H1 (cell line): ENCODE data around the gene LTN1. TPM values are rescaled to one million over a fixed set of nuclear protein-coding genes. Genes with fewer than 3 reads are reported as not detected.

ENCODE experiments used
- CBX5 ChIP-seq: fragments of 300-800, 300-1000 bp; sonication (generic); IDR thresholded peaks from 2 replicates; pipeline ENCODE4 v1.7.1; 2016; ENCODE audit warnings: antibody characterized with exemption, low read length, low read depth
- CHD2 ChIP-seq: IDR thresholded peaks from 2 replicates; pipeline ENCODE4 v1.6.1; 2012; ENCODE audit warnings: low read length, improper control_type of control experiment
- SIN3A ChIP-seq, 2 experiments: IDR thresholded peaks in 1 of 2; conservative IDR thresholded peaks in 1 of 2; 2 replicates each; pipeline ENCODE4 v1.6.1; 2011 to 2012; ENCODE audit warnings: low read length in 2 of 2, improper control_type of control experiment in 1 of 2, low read depth in 1 of 2, mild to moderate bottlenecking in 1 of 2
- SP1 ChIP-seq: IDR thresholded peaks from 2 replicates; pipeline ENCODE4 v1.6.1; 2011; ENCODE audit warnings: low read depth, low read length
- SUZ12 ChIP-seq: fragments of 200-600 bp; sonication (generic); IDR thresholded peaks from 2 replicates; pipeline ENCODE4 v1.6.1; 2012; ENCODE audit warnings: mild to moderate bottlenecking, inconsistent platforms, low read length, moderate library complexity, mixed read lengths
- TAF1 ChIP-seq: IDR thresholded peaks from 2 replicates; pipeline ENCODE4 v1.6.1; 2011; ENCODE audit warnings: mild to moderate bottlenecking, low read depth, low read length
- TCF12 ChIP-seq: IDR thresholded peaks from 2 replicates; pipeline ENCODE4 v1.6.1; 2011; ENCODE audit warnings: low read depth, mild to moderate bottlenecking, low read length
- TEAD4 ChIP-seq: IDR thresholded peaks from 2 replicates; pipeline ENCODE4 v1.6.1; 2012; ENCODE audit warnings: low read depth, low read length, inconsistent platforms, mixed read lengths
- polyA plus RNA-seq, 7 experiments: library from polyadenylated mRNA; depleted of rRNA in 3 of 7; stranded (reverse) in 5 of 7; unstranded in 2 of 7; fragments of >200 nt in 5 of 7; fragments of 200-250 nt in 2 of 7; gene quantifications; 1 replicate in 5 of 7; 2 replicates in 1 of 7; 4 replicates in 1 of 7; pipeline versions ENCODE4 v1.2.1 to v1.2.3, GENCODE V29; 2011 to 2013; ENCODE audit warnings: missing spikeins in 2 of 7, mixed read lengths in 2 of 7
- total RNA-seq: library from RNA; stranded (reverse); fragmentation: NEBNext Ultra II Directional; extraction: Animal tissue kit (Norgen Biotek cat#: 25700); gene quantifications from 2 replicates; pipeline ENCODE4 v1.2.1, GENCODE V29; 2021
- TF ChIP-seq, protein P1 (sequence below): fragments of 300-600 bp; sonication (generic); IDR thresholded peaks from 2 replicates; pipeline ENCODE4 v1.7.1; 2012; ENCODE audit warnings: low read length, moderate library complexity, mild to moderate bottlenecking, inconsistent platforms; ENCODE audit not compliant: insufficient replicate concordance

Gene LTN1
- total and polyA plus RNA-seq, 2 of the 8 experiments (the other 6 are each of a cell fraction or from before 2014, with no cell fraction given), result 3.2 to 23.5 TPM

DNA sequence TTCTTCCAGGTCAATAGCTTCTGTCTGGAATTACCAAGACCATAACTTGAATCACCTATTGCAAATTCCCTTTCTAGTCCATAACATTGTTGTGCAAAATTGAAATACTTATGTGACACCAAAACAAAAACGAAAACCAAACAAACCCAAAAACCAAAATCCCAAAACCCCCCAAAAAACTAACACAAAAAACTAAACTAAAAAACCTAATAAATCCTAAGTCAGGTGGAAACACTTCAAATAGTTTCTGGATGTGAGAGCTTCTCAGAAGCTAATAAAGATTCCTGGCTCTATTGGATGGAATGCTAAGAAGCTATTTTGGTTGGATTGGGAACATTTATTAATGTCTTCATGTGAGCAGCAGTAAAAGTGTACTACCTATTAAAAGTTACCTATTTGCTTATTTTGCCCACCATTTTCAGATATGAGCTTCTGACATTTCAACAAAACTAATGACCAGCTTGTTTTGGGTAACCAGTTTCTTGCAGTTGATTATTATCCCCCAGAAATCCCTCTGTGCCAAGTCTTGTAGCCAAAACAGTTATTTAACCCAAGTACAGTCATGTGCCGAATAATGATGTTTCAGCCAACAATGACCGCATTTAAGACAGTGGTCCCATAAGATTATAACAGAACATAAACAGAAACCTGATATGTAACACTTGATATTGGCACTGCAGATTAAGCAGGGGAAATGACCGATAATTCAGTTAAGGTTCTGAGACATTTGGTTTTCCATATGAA lies 76.4 kb downstream of the LTN1 start (continued):
- TF ChIP-seq SP1 (no peak), SIN3A (conservative IDR thresholded peaks at IDR 0.05 in 1 of 2, IDR thresholded peaks at IDR 0.05 in 1 of 2; ENCODE audit: low read depth in 1 of 2, low read length in 2 of 2) (no peak), CHD2 (no peak), SUZ12 (no peak), TAF1 (no peak), CBX5 (no peak), TEAD4 (no peak), TCF12 (no peak)
- TF ChIP-seq, protein P1, sequence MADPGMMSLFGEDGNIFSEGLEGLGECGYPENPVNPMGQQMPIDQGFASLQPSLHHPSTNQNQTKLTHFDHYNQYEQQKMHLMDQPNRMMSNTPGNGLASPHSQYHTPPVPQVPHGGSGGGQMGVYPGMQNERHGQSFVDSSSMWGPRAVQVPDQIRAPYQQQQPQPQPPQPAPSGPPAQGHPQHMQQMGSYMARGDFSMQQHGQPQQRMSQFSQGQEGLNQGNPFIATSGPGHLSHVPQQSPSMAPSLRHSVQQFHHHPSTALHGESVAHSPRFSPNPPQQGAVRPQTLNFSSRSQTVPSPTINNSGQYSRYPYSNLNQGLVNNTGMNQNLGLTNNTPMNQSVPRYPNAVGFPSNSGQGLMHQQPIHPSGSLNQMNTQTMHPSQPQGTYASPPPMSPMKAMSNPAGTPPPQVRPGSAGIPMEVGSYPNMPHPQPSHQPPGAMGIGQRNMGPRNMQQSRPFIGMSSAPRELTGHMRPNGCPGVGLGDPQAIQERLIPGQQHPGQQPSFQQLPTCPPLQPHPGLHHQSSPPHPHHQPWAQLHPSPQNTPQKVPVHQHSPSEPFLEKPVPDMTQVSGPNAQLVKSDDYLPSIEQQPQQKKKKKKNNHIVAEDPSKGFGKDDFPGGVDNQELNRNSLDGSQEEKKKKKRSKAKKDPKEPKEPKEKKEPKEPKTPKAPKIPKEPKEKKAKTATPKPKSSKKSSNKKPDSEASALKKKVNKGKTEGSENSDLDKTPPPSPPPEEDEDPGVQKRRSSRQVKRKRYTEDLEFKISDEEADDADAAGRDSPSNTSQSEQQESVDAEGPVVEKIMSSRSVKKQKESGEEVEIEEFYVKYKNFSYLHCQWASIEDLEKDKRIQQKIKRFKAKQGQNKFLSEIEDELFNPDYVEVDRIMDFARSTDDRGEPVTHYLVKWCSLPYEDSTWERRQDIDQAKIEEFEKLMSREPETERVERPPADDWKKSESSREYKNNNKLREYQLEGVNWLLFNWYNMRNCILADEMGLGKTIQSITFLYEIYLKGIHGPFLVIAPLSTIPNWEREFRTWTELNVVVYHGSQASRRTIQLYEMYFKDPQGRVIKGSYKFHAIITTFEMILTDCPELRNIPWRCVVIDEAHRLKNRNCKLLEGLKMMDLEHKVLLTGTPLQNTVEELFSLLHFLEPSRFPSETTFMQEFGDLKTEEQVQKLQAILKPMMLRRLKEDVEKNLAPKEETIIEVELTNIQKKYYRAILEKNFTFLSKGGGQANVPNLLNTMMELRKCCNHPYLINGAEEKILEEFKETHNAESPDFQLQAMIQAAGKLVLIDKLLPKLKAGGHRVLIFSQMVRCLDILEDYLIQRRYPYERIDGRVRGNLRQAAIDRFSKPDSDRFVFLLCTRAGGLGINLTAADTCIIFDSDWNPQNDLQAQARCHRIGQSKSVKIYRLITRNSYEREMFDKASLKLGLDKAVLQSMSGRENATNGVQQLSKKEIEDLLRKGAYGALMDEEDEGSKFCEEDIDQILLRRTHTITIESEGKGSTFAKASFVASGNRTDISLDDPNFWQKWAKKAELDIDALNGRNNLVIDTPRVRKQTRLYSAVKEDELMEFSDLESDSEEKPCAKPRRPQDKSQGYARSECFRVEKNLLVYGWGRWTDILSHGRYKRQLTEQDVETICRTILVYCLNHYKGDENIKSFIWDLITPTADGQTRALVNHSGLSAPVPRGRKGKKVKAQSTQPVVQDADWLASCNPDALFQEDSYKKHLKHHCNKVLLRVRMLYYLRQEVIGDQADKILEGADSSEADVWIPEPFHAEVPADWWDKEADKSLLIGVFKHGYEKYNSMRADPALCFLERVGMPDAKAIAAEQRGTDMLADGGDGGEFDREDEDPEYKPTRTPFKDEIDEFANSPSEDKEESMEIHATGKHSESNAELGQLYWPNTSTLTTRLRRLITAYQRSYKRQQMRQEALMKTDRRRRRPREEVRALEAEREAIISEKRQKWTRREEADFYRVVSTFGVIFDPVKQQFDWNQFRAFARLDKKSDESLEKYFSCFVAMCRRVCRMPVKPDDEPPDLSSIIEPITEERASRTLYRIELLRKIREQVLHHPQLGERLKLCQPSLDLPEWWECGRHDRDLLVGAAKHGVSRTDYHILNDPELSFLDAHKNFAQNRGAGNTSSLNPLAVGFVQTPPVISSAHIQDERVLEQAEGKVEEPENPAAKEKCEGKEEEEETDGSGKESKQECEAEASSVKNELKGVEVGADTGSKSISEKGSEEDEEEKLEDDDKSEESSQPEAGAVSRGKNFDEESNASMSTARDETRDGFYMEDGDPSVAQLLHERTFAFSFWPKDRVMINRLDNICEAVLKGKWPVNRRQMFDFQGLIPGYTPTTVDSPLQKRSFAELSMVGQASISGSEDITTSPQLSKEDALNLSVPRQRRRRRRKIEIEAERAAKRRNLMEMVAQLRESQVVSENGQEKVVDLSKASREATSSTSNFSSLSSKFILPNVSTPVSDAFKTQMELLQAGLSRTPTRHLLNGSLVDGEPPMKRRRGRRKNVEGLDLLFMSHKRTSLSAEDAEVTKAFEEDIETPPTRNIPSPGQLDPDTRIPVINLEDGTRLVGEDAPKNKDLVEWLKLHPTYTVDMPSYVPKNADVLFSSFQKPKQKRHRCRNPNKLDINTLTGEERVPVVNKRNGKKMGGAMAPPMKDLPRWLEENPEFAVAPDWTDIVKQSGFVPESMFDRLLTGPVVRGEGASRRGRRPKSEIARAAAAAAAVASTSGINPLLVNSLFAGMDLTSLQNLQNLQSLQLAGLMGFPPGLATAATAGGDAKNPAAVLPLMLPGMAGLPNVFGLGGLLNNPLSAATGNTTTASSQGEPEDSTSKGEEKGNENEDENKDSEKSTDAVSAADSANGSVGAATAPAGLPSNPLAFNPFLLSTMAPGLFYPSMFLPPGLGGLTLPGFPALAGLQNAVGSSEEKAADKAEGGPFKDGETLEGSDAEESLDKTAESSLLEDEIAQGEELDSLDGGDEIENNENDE, result no peak
